H9 (cell line): ENCODE results near the gene RUSF1. TPM values are rescaled to one million over a fixed set of nuclear protein-coding genes. Genes with fewer than 3 reads are reported as not detected.

Experiments
- DNase-seq: peaks from one replicate; pipeline ENCODE4 v3.0.0-alpha.2; 2017
- H2AFZ ChIP-seq: one replicate; pipeline ENCODE4 v1.6.1; 2013; ENCODE audit warnings: mild to moderate bottlenecking, low read length, control low read depth, moderate library complexity
- H2AK5ac ChIP-seq: 2 replicates; pipeline ENCODE4 v1.6.1; 2013; ENCODE audit warnings: low read length, control low read depth, mixed read lengths; ENCODE audit not compliant: insufficient read length
- H2BK120ac ChIP-seq: one replicate; pipeline ENCODE4 v1.6.1; 2013; ENCODE audit warnings: low read depth, mild to moderate bottlenecking, low read length, control low read depth, inconsistent platforms; ENCODE audit not compliant: poor library complexity, severe bottlenecking
- H2BK12ac ChIP-seq: 2 replicates; pipeline ENCODE4 v1.6.1; 2013; ENCODE audit warnings: low read length, control low read depth, mixed read lengths, low read depth; ENCODE audit not compliant: insufficient read length
- H2BK15ac ChIP-seq: 2 replicates; pipeline ENCODE4 v1.6.1; 2013; ENCODE audit warnings: low read depth, low read length, control low read depth
- H2BK20ac ChIP-seq: one replicate; pipeline ENCODE4 v1.6.1; 2013; ENCODE audit warnings: low read depth, mild to moderate bottlenecking, low read length, control low read depth, inconsistent platforms; ENCODE audit not compliant: poor library complexity, severe bottlenecking
- H2BK5ac ChIP-seq: 2 replicates; pipeline ENCODE4 v1.6.1; 2013; ENCODE audit warnings: low read length, control low read depth, mixed read lengths; ENCODE audit not compliant: insufficient read length
- H3K14ac ChIP-seq: 2 replicates; pipeline ENCODE4 v1.6.1; 2013; ENCODE audit warnings: low read length, control low read depth; ENCODE audit not compliant: insufficient read depth
- H3K18ac ChIP-seq: 2 replicates; pipeline ENCODE4 v1.6.1; 2013; ENCODE audit warnings: low read depth, mild to moderate bottlenecking, mixed read lengths, low read length, control low read depth; ENCODE audit not compliant: insufficient read length
- H3K23ac ChIP-seq: 2 replicates; pipeline ENCODE4 v1.6.1; 2013; ENCODE audit warnings: low read length, control low read depth, mixed read lengths, low read depth; ENCODE audit not compliant: insufficient read length
- H3K23me2 ChIP-seq: 2 replicates; pipeline ENCODE4 v1.6.1; 2013; ENCODE audit warnings: low read depth, mild to moderate bottlenecking, mixed read lengths, low read length, control low read depth; ENCODE audit not compliant: insufficient read length, poor library complexity, severe bottlenecking
- H3K27ac ChIP-seq: 2 replicates; pipeline ENCODE4 v1.5.1; 2013; ENCODE audit warnings: low read length, control low read depth, mixed read lengths, low read depth; ENCODE audit not compliant: insufficient read length
- H3K27me3 ChIP-seq: 2 replicates; pipeline ENCODE4 v1.6.1; 2013; ENCODE audit warnings: low read length, control low read depth, inconsistent platforms; ENCODE audit not compliant: insufficient read depth
- H3K4ac ChIP-seq: 2 replicates; pipeline ENCODE4 v1.6.1; 2013; ENCODE audit warnings: low read depth, mild to moderate bottlenecking, control low read depth, inconsistent platforms, low read length, moderate library complexity
- H3K4me1 ChIP-seq: 2 replicates; pipeline ENCODE4 v1.6.1; 2013; ENCODE audit warnings: low read length, control low read depth, inconsistent platforms; ENCODE audit not compliant: insufficient read depth
- H3K4me2 ChIP-seq: 2 replicates; pipeline ENCODE4 v1.6.1; 2013; ENCODE audit warnings: low read length, control low read depth, mixed read lengths; ENCODE audit not compliant: insufficient read length, insufficient read depth
- H3K56ac ChIP-seq: 2 replicates; pipeline ENCODE4 v1.6.1; 2013; ENCODE audit warnings: low read depth, mild to moderate bottlenecking, mixed read lengths, low read length, control low read depth; ENCODE audit not compliant: insufficient read length
- H3K79me1 ChIP-seq: 2 replicates; pipeline ENCODE4 v1.6.1; 2013; ENCODE audit warnings: low read depth, mild to moderate bottlenecking, moderate library complexity, low read length, control low read depth, inconsistent platforms; ENCODE audit not compliant: insufficient read depth, poor library complexity, severe bottlenecking
- H3K79me2 ChIP-seq: 2 replicates; pipeline ENCODE4 v1.6.1; 2013; ENCODE audit warnings: low read length, control low read depth, inconsistent platforms; ENCODE audit not compliant: insufficient read depth
- H3K9ac ChIP-seq: 2 replicates; pipeline ENCODE4 v1.6.1; 2013; ENCODE audit warnings: low read length, control low read depth, mixed read lengths; ENCODE audit not compliant: insufficient read length; ENCODE audit errors: extremely low read depth
- H3K9me3 ChIP-seq: one replicate; pipeline ENCODE4 v1.6.1; 2013; ENCODE audit warnings: low read depth, low read length, inconsistent platforms; ENCODE audit not compliant: control insufficient read depth
- H3T11ph ChIP-seq: one replicate; pipeline ENCODE4 v1.6.1; 2013; ENCODE audit warnings: mild to moderate bottlenecking, low read length, control low read depth, inconsistent platforms
- H4K20me1 ChIP-seq: one replicate; pipeline ENCODE4 v1.6.1; 2013; ENCODE audit not compliant: control insufficient read depth, insufficient read length, insufficient read depth
- H4K5ac ChIP-seq: 2 replicates; pipeline ENCODE4 v1.6.1; 2013; ENCODE audit warnings: low read depth, mild to moderate bottlenecking, mixed read lengths, low read length, control low read depth; ENCODE audit not compliant: insufficient read length
- H4K8ac ChIP-seq: replicated peaks from 2 replicates; pipeline ENCODE4 v1.6.1; 2013; ENCODE audit warnings: low read length, control low read depth, mixed read lengths, low read depth; ENCODE audit not compliant: insufficient read length
- H4K91ac ChIP-seq: 2 replicates; pipeline ENCODE4 v1.6.1; 2013; ENCODE audit warnings: low read depth, mild to moderate bottlenecking, moderate library complexity, mixed read lengths, low read length, control low read depth; ENCODE audit not compliant: insufficient read length
- H3K27ac Mint-ChIP-seq, 3 experiments: 2 replicates in 2 of 3; 3 replicates in 1 of 3; pipeline ENCODE4 v1.8.0; 2020 to 2021; ENCODE audit warnings: mixed read lengths in 3 of 3, mild to moderate bottlenecking in 1 of 3, moderate library complexity in 1 of 3
- H3K27me3 Mint-ChIP-seq: 2 replicates; pipeline ENCODE4 v1.8.0; 2021; ENCODE audit warnings: low read depth, mild to moderate bottlenecking, moderate library complexity, mixed read lengths
- H3K36me3 Mint-ChIP-seq, 3 experiments: 2 replicates in 2 of 3; 3 replicates in 1 of 3; pipeline ENCODE4 v1.8.0; 2020 to 2021; ENCODE audit warnings: low read depth in 3 of 3, mixed read lengths in 3 of 3; ENCODE audit not compliant: insufficient read depth in 1 of 3
- H3K4me1 Mint-ChIP-seq, 2 experiments: 2 replicates each; pipeline ENCODE4 v1.8.0; 2020; ENCODE audit warnings: mixed read lengths in 2 of 2
- H3K4me3 Mint-ChIP-seq, 2 experiments: 2 replicates in 1 of 2; 3 replicates in 1 of 2; pipeline ENCODE4 v1.8.0; 2020 to 2021; ENCODE audit warnings: mild to moderate bottlenecking in 2 of 2, mixed read lengths in 2 of 2, moderate library complexity in 1 of 2
- H3K9me3 Mint-ChIP-seq, 2 experiments: 2 replicates in 1 of 2; 3 replicates in 1 of 2; pipeline ENCODE4 v1.8.0; 2020; ENCODE audit warnings: mild to moderate bottlenecking in 2 of 2, mixed read lengths in 2 of 2, moderate library complexity in 1 of 2
- CTCF ChIP-seq: fragments of 200-600 bp; sonication (generic); conservative IDR thresholded peaks from 3 replicates; pipeline ENCODE4 v1.8.0; 2021; ENCODE audit warnings: antibody characterized with exemption, mild to moderate bottlenecking
- WGBS: extraction: QIAGEN DNeasy Blood & Tissue Kit; methylation state at CpG from one replicate; pipeline ENCODE4 v1.1.7; 2013; ENCODE audit warnings: missing lambda C conversion rate, low lambda C conversion rate, mixed read lengths; ENCODE audit not compliant: insufficient read length; ENCODE audit errors: extremely low coverage; 5-methylcytosine and 5-hydroxymethylcytosine counted together
- total RNA-seq: library from RNA; stranded (reverse); gene quantifications from 2 replicates; pipeline ENCODE4 v1.2.1, GENCODE V29; 2021

RUSF1 gene
- total RNA-seq, 1 experiment from 2014 or later = 33.4 TPM

- Histone ChIP-seq H3K9me3 (no peaks in the 10 kb centered on the region), H3K27ac (no peak overlapping the region), H3T11ph (no peak overlapping the region), H3K14ac (no peak overlapping the region), H3K23ac (no peak overlapping the region), H2BK12ac (no peak overlapping the region), H2BK120ac (no peak overlapping the region), H3K4me1 (0 out of 2 replicates have a peak, but pooled peaks cover under 1% of the 10 kb centered on the region), H4K91ac (no peak overlapping the region), H4K20me1 (no peaks in the 10 kb centered on the region), H2BK20ac (no peak overlapping the region), H4K5ac (no peak overlapping the region), H2AK5ac (no peak overlapping the region), H3K9ac (no peak overlapping the region), H3K23me2 (no peaks in the 10 kb centered on the region), H2BK15ac (no peak overlapping the region), H2AFZ (no peak overlapping the region), H3K4ac (no peak overlapping the region), H4K8ac (no peak overlapping the region), H2BK5ac (no peak overlapping the region), H3K27me3 (no peaks in the 10 kb centered on the region), H3K79me2 (no peaks in the 10 kb centered on the region), H3K79me1 (no peaks in the 10 kb centered on the region), H3K18ac (no peak overlapping the region), H3K4me2 (no peak overlapping the region), H3K56ac (no peak overlapping the region)
- no peaks in the 10 kb centered on the region for H3K27me3 Mint-ChIP-seq
- peaks cover 11 to 61% (median 38%) of the 10 kb centered on the region in 3 experiments for H3K36me3 Mint-ChIP-seq
- no peak for DNase-seq
- no peak for TF ChIP-seq CTCF
- H3K4me3 Mint-ChIP-seq = no peak overlapping the region
- H3K9me3 Mint-ChIP-seq = no peaks in the 10 kb centered on the region
- no CpG with 5 or more reads among the region's 10 CpGs for WGBS
- H3K4me1 Mint-ChIP-seq = peaks cover 6% of the 10 kb centered on the region in 2 experiments
- peak overlapping the region in 1 of 3 experiments; percentile 44; a peak in 1 of 7 replicates for H3K27ac Mint-ChIP-seq
Observed at GRCh38 chr16:31496670-31497069, 11.5 kb downstream of the RUSF1 start.
